Right renal pelvis (tissue), 4 donors: Measurements from ENCODE around the gene NOS1AP. TPM values are rescaled to one million over a fixed set of nuclear protein-coding genes. Genes with fewer than 3 reads are reported as not detected.

ENCODE experiments used
- DNase-seq, 4 donors: peaks; one replicate each; pipeline ENCODE4 v3.0.0-alpha.2; 2013; ENCODE audit warnings: low read depth in 4 of 4, low spot score in 3 of 4, missing footprints in 1 of 4
- polyA plus RNA-seq, 4 donors: library from polyadenylated mRNA; unstranded; fragments of 120-200 nt; gene quantifications; one replicate each; pipeline ENCODE4 v1.2.1, GENCODE V29; 2013; ENCODE audit not compliant: insufficient read length in 4 of 4

NOS1AP gene
- polyA plus RNA-seq, 4 donors: 8.8 to 12.9 (median 9.6) TPM

- DNase-seq: no peak
Measured at GRCh38 chr1:162087574-162087973, 18.1 kb downstream of the NOS1AP start.

DNA sequence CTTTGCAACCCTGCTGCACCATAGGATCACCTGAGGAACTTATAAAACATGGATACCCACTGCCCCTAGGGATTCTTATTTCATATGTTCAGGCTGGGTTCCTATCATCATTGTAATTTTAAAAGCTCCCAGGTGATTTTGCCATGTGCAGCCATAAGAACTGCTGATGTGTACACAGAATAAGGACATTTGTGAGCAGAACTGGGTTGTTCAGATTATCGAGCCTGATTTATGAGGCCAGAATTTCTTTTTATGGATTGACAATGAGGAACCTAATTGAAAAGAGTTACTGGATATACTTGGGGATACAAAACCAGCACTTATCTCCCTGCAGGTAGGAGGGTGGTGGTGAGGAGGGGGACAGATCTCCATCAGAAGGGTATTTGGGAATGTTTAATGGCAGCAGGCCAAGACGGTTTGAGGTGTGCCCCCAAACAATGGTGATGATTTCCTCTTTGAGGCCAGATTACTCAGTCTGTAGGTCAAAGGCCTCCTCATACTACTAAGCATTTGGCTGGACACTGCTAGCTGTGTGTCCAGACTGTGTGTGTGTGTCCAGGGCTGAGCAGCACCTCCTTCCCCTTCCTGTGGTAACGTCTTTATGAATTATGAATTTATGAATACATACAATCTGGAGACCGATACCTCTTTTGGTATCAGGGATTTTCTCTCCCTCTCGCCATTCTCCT, 18.9 kb downstream of the NOS1AP start:
- no peak for DNase-seq

- no peak for DNase-seq
Measured at GRCh38 chr1:162089748-162090147, 20.3 kb downstream of the NOS1AP start.

- no peak for DNase-seq
Measured at GRCh38 chr1:162090378-162090777, 20.9 kb downstream of the NOS1AP start.

GRCh38 chr1:162091681-162092524, 22.4 kb downstream of the NOS1AP start:
- no peak for DNase-seq

DNA sequence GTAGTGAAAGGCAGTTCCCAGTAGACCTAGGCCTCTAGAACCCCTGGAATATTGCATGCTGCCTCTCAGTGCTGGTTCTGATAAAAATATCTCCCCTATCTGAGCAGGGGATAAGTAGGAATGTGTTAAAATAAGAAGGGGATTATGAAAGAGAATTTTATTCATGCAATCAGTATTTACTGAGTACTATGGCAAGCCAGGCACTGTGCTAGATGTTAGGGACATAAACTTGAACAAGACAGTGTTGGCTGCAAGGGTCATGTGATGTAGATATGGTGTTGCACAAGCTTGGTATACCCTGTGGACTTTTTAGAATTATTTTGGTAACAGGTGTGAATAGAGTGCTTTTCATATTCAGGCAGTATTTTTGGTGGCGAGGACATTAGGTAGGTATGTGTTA, 23.6 kb downstream of the NOS1AP start:
- no peak for DNase-seq

DNA sequence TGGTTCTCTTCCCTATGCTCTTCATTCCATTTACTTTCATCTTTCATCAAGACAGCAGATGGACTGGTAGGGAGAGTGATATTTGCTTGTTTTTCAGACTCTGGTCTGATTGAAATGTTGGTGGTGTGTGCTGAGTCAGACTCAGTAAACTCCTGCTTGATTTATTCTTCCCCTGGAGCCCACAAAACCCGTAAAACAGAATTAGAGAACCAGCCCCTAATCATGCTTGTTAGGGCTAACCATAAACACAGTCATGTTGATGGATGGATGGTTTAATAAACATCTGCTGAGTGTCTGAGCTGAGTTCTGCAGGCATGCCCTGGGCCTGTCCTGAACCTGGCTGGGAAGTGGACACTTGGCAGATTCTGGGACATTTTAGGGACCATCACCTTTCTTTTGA, 24.8 kb downstream of the NOS1AP start:
- no peak for DNase-seq

DNA sequence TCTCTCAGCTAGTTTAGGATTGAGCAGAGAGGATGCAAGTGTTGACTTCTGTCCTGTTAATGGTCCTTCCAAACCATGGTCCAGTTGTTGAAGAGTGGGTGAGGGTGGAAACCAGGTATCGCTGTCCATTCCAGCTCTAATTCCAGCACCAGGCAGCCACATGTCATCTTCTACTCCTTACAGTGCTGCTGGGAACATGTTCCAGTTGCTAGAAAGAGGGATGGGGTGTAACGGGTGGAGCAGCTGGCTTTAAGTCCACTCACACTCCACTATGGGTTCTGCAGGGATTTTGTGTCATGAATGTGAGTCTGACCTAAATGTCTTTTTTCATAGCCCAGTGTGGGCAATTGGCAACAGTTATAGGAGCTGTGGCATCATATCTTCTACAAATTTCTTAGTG, 25.2 kb downstream of the NOS1AP start:
- DNase-seq: no peak

DNA sequence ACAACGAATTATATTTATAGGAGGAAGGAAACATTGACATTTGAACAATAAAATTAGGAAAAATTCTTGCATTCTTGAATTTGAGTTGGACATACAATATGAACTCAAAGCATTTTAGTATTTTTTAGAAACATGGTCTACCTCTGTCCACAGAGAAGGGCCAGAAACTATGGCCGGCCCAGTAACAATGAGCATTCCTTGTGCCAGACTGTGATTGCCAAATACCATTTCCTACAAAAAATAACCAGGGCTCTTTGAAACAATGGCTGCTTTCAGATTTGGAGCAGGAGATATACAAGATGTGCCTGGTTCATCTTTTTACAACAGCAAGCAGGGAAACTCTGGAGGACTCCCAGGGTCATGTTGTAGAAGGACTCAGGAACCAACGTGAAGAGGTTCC, 38.4 kb downstream of the NOS1AP start:
- no peak for DNase-seq

DNA sequence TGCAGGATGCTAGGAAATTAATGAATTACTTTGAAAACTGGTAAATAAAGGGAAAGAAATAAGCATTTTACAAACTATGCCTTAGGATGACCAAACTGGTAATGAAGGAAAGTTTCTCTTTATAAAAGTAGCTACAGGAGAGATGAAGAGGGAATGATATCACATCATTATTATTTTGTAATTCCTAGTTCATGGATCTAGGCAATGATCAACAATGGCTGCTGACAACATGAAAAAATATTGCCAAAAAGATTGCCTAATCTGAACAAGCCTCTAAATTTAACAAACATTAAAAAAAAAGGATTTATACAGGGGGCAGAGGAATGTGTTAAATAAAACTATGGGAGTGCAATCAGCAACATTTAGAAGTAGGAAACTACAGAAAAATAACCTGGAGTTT, 38.9 kb downstream of the NOS1AP start:
- DNase-seq: no peak

DNA sequence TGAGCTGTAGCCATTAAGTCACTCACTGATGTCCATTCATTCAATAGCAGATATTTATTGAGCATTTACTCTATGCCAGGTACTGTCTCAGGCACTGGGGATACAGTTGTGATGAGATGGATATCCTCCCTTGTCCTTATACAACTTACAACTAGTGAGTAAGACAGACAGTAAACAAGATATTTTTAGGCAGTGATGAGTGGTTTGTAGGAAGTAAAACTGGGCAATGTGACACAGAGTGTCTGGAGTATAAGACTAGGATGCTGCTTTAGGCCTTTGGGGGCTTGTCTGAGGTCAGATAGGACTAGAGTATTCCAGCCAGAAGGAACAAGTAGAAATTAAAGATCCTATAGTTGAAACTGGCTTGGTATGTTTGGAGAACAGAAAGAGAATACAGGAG, 41.4 kb downstream of the NOS1AP start:
- DNase-seq: no peak

- no peak for DNase-seq
Measured at GRCh38 chr1:162111572-162111971, 42.1 kb downstream of the NOS1AP start.

GRCh38 chr1:162113419-162113818, 43.9 kb downstream of the NOS1AP start:
- DNase-seq: no peak

GRCh38 chr1:162117039-162117774, 47.7 kb downstream of the NOS1AP start:
- no peak for DNase-seq

GRCh38 chr1:162118063-162118462, 48.6 kb downstream of the NOS1AP start:
- no peak for DNase-seq

DNA sequence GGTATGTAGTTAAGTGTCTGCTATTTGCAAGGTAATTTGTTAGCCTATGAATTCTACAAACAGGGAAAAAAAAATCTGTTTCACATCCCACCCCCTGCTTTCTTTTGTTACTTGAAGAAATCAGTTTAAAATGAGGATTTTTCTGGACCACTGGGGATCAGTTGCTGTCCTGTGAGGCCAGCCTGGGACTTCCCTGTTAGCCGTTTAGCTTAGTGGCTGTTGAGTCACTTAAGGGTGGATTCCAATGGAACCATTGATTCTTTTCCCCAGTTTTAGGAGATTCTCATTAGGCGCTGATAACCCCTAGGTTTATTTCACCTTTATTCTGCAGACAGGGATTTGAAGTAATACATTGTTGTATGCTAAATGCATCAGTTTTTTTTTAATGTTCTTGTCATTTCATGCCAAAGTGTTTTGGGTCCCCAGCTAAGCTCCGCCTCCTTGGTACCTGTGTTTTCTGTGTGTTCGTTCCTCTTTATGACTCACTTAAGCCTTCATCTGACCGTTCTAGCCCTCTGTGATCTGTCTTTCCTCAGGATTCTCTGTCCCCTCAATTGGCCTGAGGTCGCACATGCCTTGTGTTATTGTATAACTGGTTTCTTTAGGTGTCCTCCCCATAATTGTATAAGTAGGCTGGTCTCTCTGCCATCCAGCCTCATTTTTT, 59.3 kb downstream of the NOS1AP start:
- DNase-seq: no peak

- no peak for DNase-seq
Measured at GRCh38 chr1:162130308-162130707, 60.8 kb downstream of the NOS1AP start.

DNA sequence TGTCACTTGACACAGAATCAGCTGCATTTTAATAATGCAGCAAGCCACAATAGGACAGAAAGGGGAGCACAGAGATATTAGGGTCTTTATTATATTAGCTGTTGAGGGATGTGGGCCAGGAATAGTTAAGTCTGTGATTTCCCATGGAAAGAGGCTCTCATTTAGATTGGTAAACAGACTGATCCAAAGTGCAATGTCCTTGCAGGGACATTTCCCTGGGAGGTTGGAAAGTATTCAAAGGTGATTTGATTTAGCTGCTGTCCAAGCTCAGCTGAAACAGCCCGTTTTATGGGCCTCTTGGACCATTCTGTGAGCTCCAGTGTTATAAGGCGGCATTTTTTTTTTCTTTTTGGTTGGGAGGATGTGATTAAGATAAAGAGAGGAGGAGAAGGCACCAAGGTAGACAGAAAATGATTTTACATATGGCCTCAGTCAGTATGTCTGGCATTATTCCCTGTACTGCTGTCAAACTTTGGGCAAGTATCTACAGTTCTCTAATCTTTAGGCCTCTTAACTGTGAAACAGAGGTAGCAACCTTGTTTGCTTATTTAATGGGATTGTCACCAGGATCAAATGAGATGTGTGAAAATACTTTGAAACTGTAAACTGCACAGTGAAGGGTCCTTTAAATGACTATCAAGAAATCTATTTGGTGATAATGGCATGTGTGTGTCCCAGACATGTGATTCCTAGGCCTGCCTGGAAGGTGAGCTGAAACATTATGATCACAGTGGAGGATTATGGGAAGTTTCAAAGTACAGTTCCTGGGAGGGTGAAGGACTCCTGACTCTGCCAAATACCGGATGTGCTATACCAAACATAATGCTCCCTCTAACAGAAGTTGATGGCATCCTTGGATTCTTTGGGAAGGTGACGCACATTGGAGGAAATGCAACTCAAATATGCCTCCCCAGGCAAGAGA, 62.2 kb downstream of the NOS1AP start:
- DNase-seq: no peak

DNA sequence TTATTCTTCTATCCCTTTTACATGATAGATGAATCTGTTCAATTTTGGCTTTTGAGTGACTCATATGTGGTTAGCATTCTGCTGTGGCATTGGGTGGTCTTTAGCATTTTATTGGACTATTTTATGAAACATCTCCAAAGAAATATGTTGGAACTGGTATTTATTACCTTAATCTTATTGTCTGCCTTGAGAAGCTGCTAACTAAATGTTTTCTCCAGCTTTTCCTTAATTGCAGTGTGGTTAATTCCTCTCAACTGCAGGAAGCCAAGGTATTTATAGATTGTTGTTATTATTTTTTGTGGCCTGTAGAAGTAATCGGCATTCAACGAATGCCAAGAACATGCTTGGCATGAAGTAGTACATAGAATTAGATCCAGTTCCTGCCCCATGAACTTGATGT, 64.1 kb downstream of the NOS1AP start:
- DNase-seq: no peak

DNA sequence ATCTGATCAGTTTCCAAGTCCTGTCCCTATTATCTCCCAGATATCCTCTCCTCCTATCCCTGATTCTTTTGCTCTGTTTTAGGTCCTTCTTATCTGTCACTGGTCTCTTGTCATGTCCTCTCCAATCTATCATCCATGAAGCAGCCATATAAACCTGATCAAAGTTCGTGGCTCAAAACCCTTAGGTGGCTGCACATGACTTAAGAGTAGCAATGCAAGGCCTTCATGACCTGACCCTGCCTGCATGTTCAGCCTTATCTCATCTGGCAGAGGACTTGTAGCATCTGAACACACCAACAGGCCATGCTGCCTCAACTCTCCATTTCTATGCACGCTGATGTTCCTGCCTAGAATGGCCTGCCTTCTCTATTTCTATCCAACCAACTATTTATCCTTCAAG, 65.2 kb downstream of the NOS1AP start:
- DNase-seq: no peak
